Omental fat pad (tissue), 4 donors: ENCODE measurements around the gene PSMC1. TPM values are rescaled to one million over a fixed set of nuclear protein-coding genes. Genes with fewer than 3 reads are reported as not detected.

Experiments used
- ATAC-seq: fragments of 150-250 bp; one replicate; pipeline ENCODE4 v1.9.1; 2016; ENCODE audit warnings: mild to moderate bottlenecking, moderate library complexity; ENCODE audit not compliant: low FRiP score
- DNase-seq: peaks from one replicate; pipeline ENCODE4 v3.0.0-alpha.2; 2019; ENCODE audit warnings: low spot score
- CTCF ChIP-seq, 3 donors: fragments of 450-650 bp; IDR thresholded peaks; one replicate each; pipeline ENCODE4 v1.5.1; 2016 to 2017; ENCODE audit warnings: antibody characterized with exemption in 3 of 3, mild to moderate bottlenecking in 3 of 3, moderate library complexity in 2 of 3
- total RNA-seq, 4 donors: library from RNA; depleted of rRNA; stranded (reverse); fragments of >200 nt; gene quantifications; one replicate each; pipeline ENCODE4 v1.1.0, GENCODE V29; 2016

The PSMC1 gene
- total RNA-seq, 4 donors from 2014 or later: 96.5 to 138 (median 115) TPM

GRCh38 chr14:90276646-90277367 lies 20.5 kb downstream of the PSMC1 start:
- no peak for TF ChIP-seq CTCF (IDR thresholded peaks at IDR 0.05)
- no peak for DNase-seq
- no peak for ATAC-seq

- no peak for DNase-seq
- TF ChIP-seq CTCF (IDR thresholded peaks at IDR 0.05): no peak
- ATAC-seq: no peak
These were observed 21.3 kb downstream of the PSMC1 start for GRCh38 chr14:90277581-90278198.

- TF ChIP-seq CTCF (IDR thresholded peaks at IDR 0.05): no peak
These were observed 22.1 kb downstream of the PSMC1 start for GRCh38 chr14:90278199-90279175.

GRCh38 chr14:90280096-90280495 lies 23.7 kb downstream of the PSMC1 start:
- TF ChIP-seq CTCF (IDR thresholded peaks at IDR 0.05): no peak
- ATAC-seq (no peak), DNase-seq (no peak)

More at GRCh38 chr14:90278199-90279175, 22.1 kb downstream of the PSMC1 start:
- ATAC-seq (no peak), DNase-seq (no peak)

- DNase-seq (no peak), ATAC-seq (no peak)
- TF ChIP-seq CTCF (IDR thresholded peaks at IDR 0.05): no peak
These were observed 24.9 kb downstream of the PSMC1 start for GRCh38 chr14:90281261-90281660.

GRCh38 chr14:90281756-90282155 lies 25.4 kb downstream of the PSMC1 start:
- ATAC-seq: no peak
- TF ChIP-seq CTCF (IDR thresholded peaks at IDR 0.05): no peak
- no peak for DNase-seq
